H1 (cell line): ENCODE measurements around the gene TRIM40. TPM values are rescaled to one million over a fixed set of nuclear protein-coding genes. Genes with fewer than 3 reads are reported as not detected.
"Not testable (repeated sequence)": the region's sequence is repeated elsewhere in the genome, so short reads cannot be mapped to it uniquely, and the experiment has no call there.

Source experiments
- CTCF ChIA-PET: fragments of 300-600 bp; sonication (Branson Sonifier 250); formaldehyde crosslinking; loops from one replicate; lab custom pipeline; 2021; ENCODE audit not compliant: partially characterized antibody; lab: Charles Lee
- POLR2A ChIA-PET: fragments of 300-600 bp; sonication (Branson Sonifier 250); formaldehyde crosslinking; loops from one replicate; lab custom pipeline; 2021; ENCODE audit warnings: inconsistent platforms; ENCODE audit not compliant: partially characterized antibody; lab: Charles Lee
- DNase-seq, 2 experiments: peaks; one replicate each; pipeline versions ENCODE4 v3.0.0 to v3.0.0-alpha.2; 2010 to 2022; ENCODE audit warnings: low spot score in 2 of 2, low read depth in 1 of 2, mixed read lengths in 1 of 2
- FAIRE-seq: peaks from 2 replicates; lab custom pipeline; 2011; peaks lifted over from hg19 to GRCh38; lab: Jason Lieb, UNC
- H2AFZ ChIP-seq: 2 replicates; pipeline ENCODE4 v1.8.1; 2012; ENCODE audit warnings: low read length, inconsistent platforms
- H2AK5ac ChIP-seq: 2 replicates; pipeline ENCODE4 v1.6.1; 2013; ENCODE audit warnings: low read depth, low read length
- H2BK120ac ChIP-seq: replicated peaks from 2 replicates; pipeline ENCODE3; 2013; ENCODE audit warnings: low read depth, low read length, inconsistent platforms
- H2BK12ac ChIP-seq: 2 replicates; pipeline ENCODE4 v1.6.1; 2013; ENCODE audit warnings: low read depth, low read length
- H2BK15ac ChIP-seq: 2 replicates; pipeline ENCODE4 v1.6.1; 2013; ENCODE audit warnings: low read length
- H2BK20ac ChIP-seq: 2 replicates; pipeline ENCODE4 v1.6.1; 2013; ENCODE audit warnings: low read length
- H2BK5ac ChIP-seq: 2 replicates; pipeline ENCODE4 v1.6.1; 2013; ENCODE audit warnings: low read depth, low read length
- H3K14ac ChIP-seq: 2 replicates; pipeline ENCODE4 v1.6.1; 2013; ENCODE audit warnings: inconsistent platforms; ENCODE audit not compliant: insufficient read length
- H3K18ac ChIP-seq: 2 replicates; pipeline ENCODE4 v1.6.1; 2013; ENCODE audit warnings: low read length; ENCODE audit errors: extremely low read depth
- H3K23ac ChIP-seq: 2 replicates; pipeline ENCODE4 v1.6.1; 2013; ENCODE audit warnings: inconsistent platforms; ENCODE audit not compliant: insufficient read length
- H3K23me2 ChIP-seq: 2 replicates; pipeline ENCODE4 v1.6.1; 2013; ENCODE audit warnings: low read depth, low read length
- H3K27ac ChIP-seq: 2 replicates; pipeline ENCODE4 v1.6.1; 2011; ENCODE audit warnings: low read depth, low read length, inconsistent platforms
- H3K27me3 ChIP-seq, 4 experiments: replicated peaks in 1 of 4; 1 replicate in 1 of 4; 2 replicates in 3 of 4; pipeline versions ENCODE4 v1.6.1 to v1.8.1; 2011 to 2013; ENCODE audit warnings: low read length in 3 of 4, mild to moderate bottlenecking in 3 of 4, inconsistent platforms in 2 of 4, mixed read lengths in 2 of 4, moderate library complexity in 1 of 4; ENCODE audit not compliant: control insufficient read depth in 3 of 4, insufficient read depth in 3 of 4; ENCODE audit errors: extremely low read depth in 1 of 4
- H3K36me3 ChIP-seq, 4 experiments: 2 replicates each; pipeline versions ENCODE4 v1.6.1 to v1.8.1; 2011 to 2013; ENCODE audit warnings: mild to moderate bottlenecking in 4 of 4, low read length in 3 of 4, moderate library complexity in 2 of 4, control low read depth in 1 of 4, inconsistent platforms in 1 of 4; ENCODE audit not compliant: insufficient read depth in 4 of 4, control insufficient read depth in 2 of 4
- H3K4ac ChIP-seq: replicated peaks from 2 replicates; pipeline ENCODE3; 2013; ENCODE audit warnings: low read length, low read depth, mixed read lengths, inconsistent platforms; ENCODE audit not compliant: insufficient read length
- H3K4me1 ChIP-seq, 4 experiments: replicated peaks in 1 of 4; 1 replicate in 1 of 4; 2 replicates in 3 of 4; pipeline versions ENCODE4 v1.6.1 to v1.8.1; 2011 to 2013; ENCODE audit warnings: low read length in 3 of 4, inconsistent platforms in 2 of 4, mixed read lengths in 1 of 4; ENCODE audit not compliant: insufficient read depth in 4 of 4, control insufficient read depth in 3 of 4
- H3K4me2 ChIP-seq, 2 experiments: 2 replicates each; pipeline versions ENCODE4 v1.6.1 to v1.8.1; 2011 to 2013; ENCODE audit warnings: low read depth in 2 of 2, low read length in 2 of 2, control low read depth in 1 of 2, inconsistent platforms in 1 of 2, mild to moderate bottlenecking in 1 of 2; ENCODE audit not compliant: insufficient read depth in 1 of 2
- H3K4me3 ChIP-seq, 4 experiments: fragments of 200-600, 300-600 bp in 1 of 4; sonication (generic), shearing (Covaris generic), sonication (Bioruptor Twin) in 1 of 4; 2 replicates each; pipeline versions ENCODE4 v1.5.1 to v1.8.1; 2011 to 2016; ENCODE audit warnings: low read length in 4 of 4, low read depth in 3 of 4, control low read depth in 2 of 4, inconsistent platforms in 2 of 4, mild to moderate bottlenecking in 2 of 4, mixed read lengths in 1 of 4, moderate library complexity in 1 of 4; ENCODE audit not compliant: insufficient read depth in 2 of 4; ENCODE audit errors: extremely low read depth in 1 of 4
- H3K56ac ChIP-seq: replicated peaks from 2 replicates; pipeline ENCODE3; 2013; ENCODE audit warnings: low read depth, mild to moderate bottlenecking, mixed read lengths, low read length, inconsistent platforms; ENCODE audit not compliant: insufficient read length
- H3K79me1 ChIP-seq: 2 replicates; pipeline ENCODE4 v1.6.1; 2013; ENCODE audit warnings: low read depth, low read length, control low read depth
- H3K79me2 ChIP-seq, 2 experiments: 2 replicates each; pipeline versions ENCODE4 v1.6.1 to v1.8.1; 2012 to 2013; ENCODE audit warnings: low read length in 2 of 2, mild to moderate bottlenecking in 2 of 2, inconsistent platforms in 1 of 2; ENCODE audit not compliant: insufficient read depth in 2 of 2, control insufficient read depth in 1 of 2
- H3K9ac ChIP-seq, 4 experiments: replicated peaks in 1 of 4; 1 replicate in 1 of 4; 2 replicates in 3 of 4; pipeline versions ENCODE4 v1.6.1 to v1.8.1; 2011 to 2013; ENCODE audit warnings: low read depth in 3 of 4, low read length in 3 of 4, control low read depth in 2 of 4, mild to moderate bottlenecking in 2 of 4, moderate library complexity in 2 of 4, inconsistent platforms in 1 of 4; ENCODE audit errors: extremely low read depth in 1 of 4
- H3K9me3 ChIP-seq, 2 experiments: 2 replicates each; pipeline versions ENCODE4 v1.6.1 to v1.8.1; 2012 to 2013; ENCODE audit warnings: mild to moderate bottlenecking in 2 of 2, moderate library complexity in 2 of 2, control low read depth in 1 of 2, inconsistent platforms in 1 of 2, low read depth in 1 of 2, low read length in 1 of 2, mixed read lengths in 1 of 2; ENCODE audit not compliant: insufficient read depth in 2 of 2
- H4K20me1 ChIP-seq, 2 experiments: replicated peaks in 1 of 2; 2 replicates each; pipeline versions ENCODE3 to v1.8.1; 2011 to 2013; ENCODE audit warnings: inconsistent platforms in 2 of 2, low read length in 2 of 2, mild to moderate bottlenecking in 1 of 2; ENCODE audit not compliant: insufficient read depth in 2 of 2, control insufficient read depth in 1 of 2
- H4K5ac ChIP-seq: 2 replicates; pipeline ENCODE4 v1.6.1; 2013; ENCODE audit warnings: low read length, low read depth, mixed read lengths, inconsistent platforms; ENCODE audit not compliant: insufficient read length
- H4K8ac ChIP-seq: 2 replicates; pipeline ENCODE4 v1.8.0; 2013; ENCODE audit warnings: mild to moderate bottlenecking, moderate library complexity, low read length, inconsistent platforms; ENCODE audit not compliant: insufficient read depth; ENCODE audit errors: extremely low read depth
- H4K91ac ChIP-seq: replicated peaks from 2 replicates; pipeline ENCODE3; 2013; ENCODE audit warnings: low read length, mixed read lengths, inconsistent platforms; ENCODE audit not compliant: insufficient read length
- WGBS, 2 experiments: shearing (Covaris generic) in 1 of 2; methylation state at CpG; one replicate each; pipeline versions ENCODE4 v1.1.6 to v1.1.7; 2013 to 2015; ENCODE audit warnings: low lambda C conversion rate in 2 of 2, mixed read lengths in 2 of 2, inconsistent platforms in 1 of 2, low coverage in 1 of 2, missing lambda C conversion rate in 1 of 2; ENCODE audit not compliant: insufficient replicate concordance in 2 of 2, insufficient coverage in 1 of 2, insufficient read length in 1 of 2; ENCODE audit errors: extremely low coverage in 1 of 2, missing lambda C conversion rate in 1 of 2; 5-methylcytosine and 5-hydroxymethylcytosine counted together
- polyA plus RNA-seq, 7 experiments: library from polyadenylated mRNA; depleted of rRNA in 3 of 7; stranded (reverse) in 5 of 7; unstranded in 2 of 7; fragments of >200 nt in 5 of 7; fragments of 200-250 nt in 2 of 7; gene quantifications; 1 replicate in 5 of 7; 2 replicates in 1 of 7; 4 replicates in 1 of 7; pipeline versions ENCODE4 v1.2.1 to v1.2.3, GENCODE V29; 2011 to 2013; ENCODE audit warnings: missing spikeins in 2 of 7, mixed read lengths in 2 of 7
- total RNA-seq: library from RNA; stranded (reverse); fragmentation: NEBNext Ultra II Directional; extraction: Animal tissue kit (Norgen Biotek cat#: 25700); gene quantifications from 2 replicates; pipeline ENCODE4 v1.2.1, GENCODE V29; 2021

The TRIM40 gene
- total and polyA plus RNA-seq, 2 of the 8 experiments (the other 6 are each of a cell fraction or from before 2014, with no cell fraction given), result not detected

- H4K20me1 ChIP-seq, H3K9me3 ChIP-seq, H3K27ac ChIP-seq, H3K4ac ChIP-seq, H2BK5ac ChIP-seq, H2BK12ac ChIP-seq, H4K91ac ChIP-seq, H2BK120ac ChIP-seq, H3K27me3 ChIP-seq, H3K9ac ChIP-seq, H3K18ac ChIP-seq, H2BK20ac ChIP-seq, H3K23me2 ChIP-seq, H3K14ac ChIP-seq, H2AK5ac ChIP-seq, FAIRE-seq, H2AFZ ChIP-seq, POLR2A ChIA-PET, H3K4me1 ChIP-seq, H3K79me2 ChIP-seq, H3K36me3 ChIP-seq, H4K8ac ChIP-seq, H3K4me3 ChIP-seq, H3K79me1 ChIP-seq, H3K23ac ChIP-seq, H2BK15ac ChIP-seq, DNase-seq, H3K56ac ChIP-seq, H4K5ac ChIP-seq, H3K4me2 ChIP-seq: not testable (repeated sequence)
- WGBS, 2 experiments, result 79% methylated on average over 5 of the region's 5 CpGs; no CpG with 5 or more reads in 1 of the 2 experiments
- CTCF ChIA-PET, result interaction anchor here (1.3 kb wide), 1 partner anchor 13 kb away, joined by 6 read pairs; no protein-coding TSS in a partner anchor
Observed at GRCh38 chr6:30118691-30119090, 17.2 kb upstream of the TRIM40 start.
